Endothelial cell of umbilical vein (primary cell): ENCODE measurements around the gene MYO6.

Source experiments
- EZH2 ChIP-seq: IDR thresholded peaks from 2 replicates; pipeline ENCODE4 v1.6.1; 2012; ENCODE audit warnings: borderline replicate concordance, low read depth, mild to moderate bottlenecking, moderate library complexity, low read length, inconsistent platforms; ENCODE audit not compliant: severe bottlenecking
- JUN ChIP-seq: IDR thresholded peaks from 2 replicates; pipeline ENCODE4 v1.6.1; 2011; ENCODE audit warnings: borderline replicate concordance, low read depth; ENCODE audit not compliant: insufficient read length, insufficient read depth
- POLR2A ChIP-seq: IDR thresholded peaks from 2 replicates; pipeline ENCODE4 v1.6.1; 2012; ENCODE audit warnings: low read depth, mild to moderate bottlenecking, control low read depth, low read length
- POLR2AphosphoS5 ChIP-seq: IDR thresholded peaks from 2 replicates; pipeline ENCODE4 v1.6.1; 2012; ENCODE audit warnings: low read depth, mild to moderate bottlenecking, control low read depth, low read length, moderate library complexity; ENCODE audit not compliant: insufficient read depth
- TF ChIP-seq, protein P1 (sequence below), 2 donors: IDR thresholded peaks; 1 replicate in 1 of 2; 2 replicates in 1 of 2; pipeline ENCODE4 v1.5.1; 2011; ENCODE audit warnings: low read length in 2 of 2, mild to moderate bottlenecking in 2 of 2, moderate library complexity in 2 of 2, control low read depth in 1 of 2, inconsistent platforms in 1 of 2, low read depth in 1 of 2; ENCODE audit not compliant: insufficient read depth in 1 of 2; ENCODE audit errors: extremely low read depth in 1 of 2
- TF ChIP-seq, protein P2 (sequence below): IDR thresholded peaks from 2 replicates; pipeline ENCODE4 v1.6.1; 2011; ENCODE audit not compliant: insufficient read depth, insufficient read length

DNA sequence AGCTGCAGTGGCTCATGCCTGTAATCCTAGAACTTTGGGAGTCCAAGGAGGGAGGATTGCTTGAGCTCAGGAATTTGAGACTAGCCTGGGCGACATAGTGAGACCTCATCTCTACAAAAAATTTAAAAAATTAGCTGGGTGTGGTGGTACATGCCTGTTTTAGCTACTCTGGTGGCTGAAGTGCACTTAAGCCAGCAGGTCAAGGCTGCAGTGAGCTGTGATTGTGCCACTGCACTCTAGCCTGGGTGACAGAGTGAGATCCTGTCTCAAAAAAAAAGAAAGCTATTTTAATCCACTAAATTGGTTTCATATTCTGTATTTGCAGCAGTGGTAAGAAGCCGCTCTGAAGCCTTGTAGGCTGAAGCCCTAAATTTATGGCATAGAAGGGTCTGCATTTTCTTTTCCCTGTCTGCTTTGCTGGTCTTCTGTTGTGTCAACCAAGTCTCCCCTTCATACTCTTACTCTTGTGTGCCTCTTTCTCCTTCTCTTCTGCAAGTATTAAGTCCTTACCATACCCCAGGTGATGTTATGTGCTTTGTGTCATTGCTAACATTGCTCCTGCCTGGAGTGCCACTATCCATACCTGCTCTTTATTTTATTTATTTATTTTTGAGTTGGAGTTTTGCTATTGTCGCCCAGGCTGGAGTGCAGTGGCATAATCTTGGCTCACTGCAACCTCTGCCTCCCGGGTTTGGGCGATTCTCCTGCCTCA, 70.9 kb downstream of the MYO6 start:
- TF ChIP-seq, protein P1, sequence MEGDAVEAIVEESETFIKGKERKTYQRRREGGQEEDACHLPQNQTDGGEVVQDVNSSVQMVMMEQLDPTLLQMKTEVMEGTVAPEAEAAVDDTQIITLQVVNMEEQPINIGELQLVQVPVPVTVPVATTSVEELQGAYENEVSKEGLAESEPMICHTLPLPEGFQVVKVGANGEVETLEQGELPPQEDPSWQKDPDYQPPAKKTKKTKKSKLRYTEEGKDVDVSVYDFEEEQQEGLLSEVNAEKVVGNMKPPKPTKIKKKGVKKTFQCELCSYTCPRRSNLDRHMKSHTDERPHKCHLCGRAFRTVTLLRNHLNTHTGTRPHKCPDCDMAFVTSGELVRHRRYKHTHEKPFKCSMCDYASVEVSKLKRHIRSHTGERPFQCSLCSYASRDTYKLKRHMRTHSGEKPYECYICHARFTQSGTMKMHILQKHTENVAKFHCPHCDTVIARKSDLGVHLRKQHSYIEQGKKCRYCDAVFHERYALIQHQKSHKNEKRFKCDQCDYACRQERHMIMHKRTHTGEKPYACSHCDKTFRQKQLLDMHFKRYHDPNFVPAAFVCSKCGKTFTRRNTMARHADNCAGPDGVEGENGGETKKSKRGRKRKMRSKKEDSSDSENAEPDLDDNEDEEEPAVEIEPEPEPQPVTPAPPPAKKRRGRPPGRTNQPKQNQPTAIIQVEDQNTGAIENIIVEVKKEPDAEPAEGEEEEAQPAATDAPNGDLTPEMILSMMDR (IDR thresholded peaks at IDR 0.05; ENCODE audit: extremely low read depth in 1 of 2, insufficient read depth in 1 of 2, low read depth in 1 of 2, low read length in 2 of 2), result no peak
- TF ChIP-seq POLR2AphosphoS5 (no peak), EZH2 (no peak), POLR2A (no peak), JUN (no peak)
- TF ChIP-seq, protein P2, sequence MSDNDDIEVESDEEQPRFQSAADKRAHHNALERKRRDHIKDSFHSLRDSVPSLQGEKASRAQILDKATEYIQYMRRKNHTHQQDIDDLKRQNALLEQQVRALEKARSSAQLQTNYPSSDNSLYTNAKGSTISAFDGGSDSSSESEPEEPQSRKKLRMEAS, result no peak
